ENCODE data around the gene RFT1.
A peak's percentile ranks its signal among the peaks of the same experiment; 100 is the strongest.

Gene RFT1

GRCh38 chr3:53160660-53161449, 30.6 kb upstream of the RFT1 start, which contains the start of gene PRKCD:
Gene PRKCD, plus strand, starts transcription at chr3:53161209. Its CDS starts 17,214 bp downstream, at chr3:53178423.
- peak; percentile 16 for DNase-seq (ENCODE audit: low read depth, low spot score)
- POLR2A ChIA-PET, result no interaction called here
- TF ChIP-seq CTCF (IDR thresholded peaks at IDR 0.05; ENCODE audit: insufficient read depth, low read length, missing control alignments), result peak; percentile 62
- H3K4me3 ChIP-seq (ENCODE audit: low read depth, low read length), result peak within 1 kb of the TSS; percentile 78
- CTCF ChIA-PET, result interaction anchor here (0.6 to 1.9 kb wide), 10 partner anchors 10 to 73 kb away, joined by 3 to 14 read pairs (median 4); no protein-coding TSS in a partner anchor

GRCh38 chr3:53160061-53160659, 29.9 kb upstream of the RFT1 start:
- TF ChIP-seq CTCF (IDR thresholded peaks at IDR 0.05; ENCODE audit: insufficient read depth, low read length, missing control alignments), result no peak

GRCh38 chr3:53159156-53160060, 29.2 kb upstream of the RFT1 start:
- no peak for DNase-seq (ENCODE audit: low read depth, low spot score)
- no peak for TF ChIP-seq CTCF (IDR thresholded peaks at IDR 0.05; ENCODE audit: insufficient read depth, low read length, missing control alignments)
- POLR2A ChIA-PET, result no interaction called here
- no peak overlapping the region for H3K4me3 ChIP-seq (ENCODE audit: low read depth, low read length)
- CTCF ChIA-PET, result interaction anchor here (0.9 to 3.0 kb wide), 7 partner anchors 9 to 74 kb away, joined by 3 to 14 read pairs (median 5); no protein-coding TSS in a partner anchor

More at GRCh38 chr3:53160061-53160659, 29.9 kb upstream of the RFT1 start:
- CTCF ChIA-PET, result interaction anchor here (0.6 to 1.9 kb wide), 10 partner anchors 10 to 73 kb away, joined by 3 to 14 read pairs (median 4); no protein-coding TSS in a partner anchor
- POLR2A ChIA-PET, result no interaction called here
- H3K4me3 ChIP-seq (ENCODE audit: low read depth, low read length), result peak overlapping the region; percentile 78
- no peak for DNase-seq (ENCODE audit: low read depth, low spot score)

- CTCF ChIA-PET, result interaction anchor here (0.9 to 3.0 kb wide), 2 partner anchors 13 to 24 kb away, joined by 3 to 12 read pairs; no protein-coding TSS in a partner anchor
- no peak for DNase-seq (ENCODE audit: low read depth, low spot score)
- no peak for TF ChIP-seq CTCF (IDR thresholded peaks at IDR 0.05; ENCODE audit: insufficient read depth, low read length, missing control alignments)
- POLR2A ChIA-PET, result no interaction called here
- no peak overlapping the region for H3K4me3 ChIP-seq (ENCODE audit: low read depth, low read length)
Measured at GRCh38 chr3:53158765-53159155, 28.5 kb upstream of the RFT1 start.

- no peak for DNase-seq (ENCODE audit: low read depth, low spot score)
- TF ChIP-seq CTCF (IDR thresholded peaks at IDR 0.05; ENCODE audit: insufficient read depth, low read length, missing control alignments), result no peak
- ChIA-PET CTCF (interaction anchor here (0.9 to 3.0 kb wide), 3 partner anchors 12 to 38 kb away, joined by 3 to 12 read pairs (median 8); no protein-coding TSS in a partner anchor), POLR2A (no interaction called here)
- no peak overlapping the region for H3K4me3 ChIP-seq (ENCODE audit: low read depth, low read length)
Measured at GRCh38 chr3:53157974-53158580, 27.8 kb upstream of the RFT1 start.

Measured in AG04449 (cell line).